Activated B cell treated with CpG ODN at 0.5 μM for 24 hours (primary cell): ENCODE results near the gene S100A10. TPM values are rescaled to one million over a fixed set of nuclear protein-coding genes. Genes with fewer than 3 reads are reported as not detected.

Experiments
- ATAC-seq: fragments of 200-7000 bp; cut with Tn5 transposase; one replicate; pipeline ENCODE4 v1.10.0; 2021; ENCODE audit warnings: low read depth, mild to moderate bottlenecking, moderate library complexity
- CTCF ChIA-PET: fragments of 350-600 bp; sonication (Branson Sonifier 250); formaldehyde crosslinking; loops from one replicate; lab custom pipeline; 2021; ENCODE audit warnings: antibody characterized with exemption; lab: Charles Lee
- POLR2A ChIA-PET: fragments of 350-600 bp; sonication (Branson Sonifier 250); formaldehyde crosslinking; loops from one replicate; lab custom pipeline; 2021; ENCODE audit warnings: antibody characterized with exemption; lab: Charles Lee
- DNase-seq: peaks from one replicate; pipeline ENCODE4 v3.0.0; 2022
- H3K27ac Mint-ChIP-seq: one replicate; pipeline ENCODE4 v1.8.0; 2020; ENCODE audit warnings: mixed read lengths
- H3K27me3 Mint-ChIP-seq: one replicate; pipeline ENCODE4 v1.8.0; 2021; ENCODE audit warnings: mixed read lengths
- H3K36me3 Mint-ChIP-seq: one replicate; pipeline ENCODE4 v1.8.0; 2021; ENCODE audit warnings: low read depth, mixed read lengths
- H3K4me1 Mint-ChIP-seq: one replicate; pipeline ENCODE4 v1.8.0; 2021; ENCODE audit warnings: mixed read lengths
- H3K4me3 Mint-ChIP-seq: one replicate; pipeline ENCODE4 v1.8.0; 2020; ENCODE audit warnings: mild to moderate bottlenecking, mixed read lengths
- H3K9me3 Mint-ChIP-seq: one replicate; pipeline ENCODE4 v1.8.0; 2020; ENCODE audit warnings: mixed read lengths
- CTCF ChIP-seq: fragments of 200-600 bp; IDR thresholded peaks from one replicate; pipeline ENCODE4 v1.8.0; 2022; ENCODE audit warnings: antibody characterized with exemption, mild to moderate bottlenecking
- intact Hi-C: fragments of 100-400 bp; cut with micrococcal nuclease; formaldehyde crosslinking; loops from one replicate; pipeline ENCODE4 v1.15.1; 2024
- total RNA-seq: library from RNA; stranded (reverse); gene quantifications from 2 replicates; pipeline ENCODE4 v1.2.3, GENCODE V29; 2022

S100A10 gene
- total RNA-seq, 1 donor from 2014 or later = 62.7 TPM

GRCh38 chr1:151990856-151991198 is 2.8 kb downstream of the S100A10 start:
- H3K4me1 Mint-ChIP-seq = peaks cover 38% of the 10 kb centered on the region
- ATAC-seq = no peak
- intact Hi-C loops = loop anchor here (10.0 kb wide), 1 partner anchor 796 kb away; the partner anchor contains the start of genes PIP5K1A and VPS72

GRCh38 chr1:151990058-151990855 is 3.4 kb downstream of the S100A10 start:
- ChIA-PET POLR2A (interaction anchor here (1.2 kb wide), 1 partner anchor 58 kb away, joined by 3 read pairs; no protein-coding TSS in a partner anchor), CTCF (interaction anchor here (5.4 kb wide), 1 partner anchor 10 kb away, joined by 33 read pairs; no protein-coding TSS in a partner anchor)
- H3K9me3 Mint-ChIP-seq = no peaks in the 10 kb centered on the region
- H3K27ac Mint-ChIP-seq = no peak overlapping the region
- ATAC-seq (no peak), DNase-seq (no peak)
- intact Hi-C loops = loop anchor here (10.0 kb wide), 1 partner anchor 795 kb away; the partner anchor contains the start of genes PIP5K1A and VPS72
- peaks cover 13% of the 10 kb centered on the region for H3K36me3 Mint-ChIP-seq
- H3K4me3 Mint-ChIP-seq = no peak overlapping the region
- TF ChIP-seq CTCF = no peak
- no peaks in the 10 kb centered on the region for H3K27me3 Mint-ChIP-seq
- H3K4me1 Mint-ChIP-seq = peaks cover 36% of the 10 kb centered on the region

More at GRCh38 chr1:151990856-151991198, 2.8 kb downstream of the S100A10 start:
- no peak for TF ChIP-seq CTCF
- DNase-seq = no peak
- no peak overlapping the region for H3K27ac Mint-ChIP-seq
- peaks cover 8% of the 10 kb centered on the region for H3K36me3 Mint-ChIP-seq
- no peaks in the 10 kb centered on the region for H3K27me3 Mint-ChIP-seq
- H3K4me3 Mint-ChIP-seq = no peak overlapping the region
- ChIA-PET POLR2A (interaction anchor here (1.4 kb wide), 1 partner anchor 82 kb away, joined by 5 read pairs; the partner anchor contains the start of gene THEM4), CTCF (interaction anchor here (14.4 kb wide), 1 partner anchor 22 kb away, joined by 204 read pairs; no protein-coding TSS in a partner anchor)
- no peaks in the 10 kb centered on the region for H3K9me3 Mint-ChIP-seq

GRCh38 chr1:151989211-151989862 is 4.3 kb downstream of the S100A10 start:
- H3K27me3 Mint-ChIP-seq = no peaks in the 10 kb centered on the region
- intact Hi-C loops = no loop called here
- H3K4me3 Mint-ChIP-seq = no peak overlapping the region
- POLR2A ChIA-PET = interaction anchor here (1.2 kb wide), 1 partner anchor 59 kb away, joined by 3 read pairs; no protein-coding TSS in a partner anchor
- ATAC-seq = no peak
- TF ChIP-seq CTCF = no peak
- CTCF ChIA-PET = interaction anchor here (2.0 to 5.4 kb wide), 2 partner anchors 11 to 21 kb away, joined by 9 to 33 read pairs; no protein-coding TSS in a partner anchor
- H3K4me1 Mint-ChIP-seq = peaks cover 38% of the 10 kb centered on the region
- H3K9me3 Mint-ChIP-seq = no peaks in the 10 kb centered on the region
- H3K36me3 Mint-ChIP-seq = peaks cover 22% of the 10 kb centered on the region
- no peak for DNase-seq
- no peak overlapping the region for H3K27ac Mint-ChIP-seq

GRCh38 chr1:151988405-151988923 is 5.2 kb downstream of the S100A10 start:
- DNase-seq (no peak), ATAC-seq (no peak)
- Mint-ChIP-seq H3K4me3 (no peak overlapping the region), H3K4me1 (peaks cover 39% of the 10 kb centered on the region), H3K36me3 (peaks cover 30% of the 10 kb centered on the region), H3K27ac (no peak overlapping the region), H3K27me3 (no peaks in the 10 kb centered on the region), H3K9me3 (no peaks in the 10 kb centered on the region)
- TF ChIP-seq CTCF = no peak
- intact Hi-C loops = no loop called here
- ChIA-PET CTCF (interaction anchor here (0.8 to 5.4 kb wide), 3 partner anchors 12 to 55 kb away, joined by 4 to 33 read pairs (median 9); no protein-coding TSS in a partner anchor), POLR2A (no interaction called here)
